GM21367 (cell line): ENCODE results near the gene MOSPD2.

Experiments
- ATAC-seq: cut with Tn5 transposase; IDR thresholded peaks from one replicate; pipeline ENCODE4 v1.9.1; 2021; ENCODE audit not compliant: unreplicated experiment

The MOSPD2 gene

DNA sequence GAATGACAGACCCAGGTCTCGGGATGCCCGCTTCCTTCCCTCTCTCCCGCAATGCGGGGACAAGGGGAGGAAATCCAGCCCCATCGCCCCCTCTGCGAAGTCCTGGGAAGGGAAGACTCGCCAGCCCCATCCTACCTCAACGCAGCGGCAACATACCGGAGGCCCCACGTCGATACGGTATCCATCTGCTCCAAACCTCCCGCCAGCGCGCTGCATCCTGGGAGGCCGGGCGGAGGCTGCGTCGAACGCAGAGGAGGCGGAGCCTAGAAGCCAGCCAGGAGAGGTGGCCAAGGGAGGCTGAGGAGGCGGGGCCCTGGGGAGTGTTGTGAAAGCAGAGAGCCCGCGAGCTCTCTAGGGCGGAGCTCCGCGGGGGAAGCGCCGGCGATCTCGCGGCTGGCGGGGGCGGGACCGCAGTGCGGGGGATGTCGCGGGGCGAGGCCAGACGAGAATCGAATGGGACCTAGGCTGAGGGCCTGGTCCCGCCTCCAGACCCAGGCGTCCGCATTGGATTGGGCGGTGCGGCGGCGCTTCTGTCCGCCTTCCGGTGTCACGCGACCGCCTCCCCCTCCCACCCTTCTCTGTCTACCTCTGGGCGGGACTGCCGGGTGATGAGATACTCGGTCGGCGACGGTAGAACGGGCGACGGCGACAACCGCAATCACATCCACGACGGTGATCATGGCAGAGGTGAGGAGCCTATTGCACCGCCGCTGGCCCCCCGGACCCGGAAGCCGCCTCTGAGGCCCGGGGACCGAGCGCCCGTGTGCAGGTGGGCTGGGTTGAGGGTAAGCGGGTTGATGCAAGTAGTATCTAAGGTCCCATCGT is at the start of gene MOSPD2, which contains the start of gene FANCB:
MOSPD2 (plus strand) TSS at position 571 of the 825 bp plus-strand sequence; CDS start at position 679, 108 bp downstream.
FANCB (minus strand) TSS at position 219 of the 825 bp plus-strand sequence. CDS start 7,559 bp downstream, outside the sequence.
- ATAC-seq, result peak; percentile 94

DNA sequence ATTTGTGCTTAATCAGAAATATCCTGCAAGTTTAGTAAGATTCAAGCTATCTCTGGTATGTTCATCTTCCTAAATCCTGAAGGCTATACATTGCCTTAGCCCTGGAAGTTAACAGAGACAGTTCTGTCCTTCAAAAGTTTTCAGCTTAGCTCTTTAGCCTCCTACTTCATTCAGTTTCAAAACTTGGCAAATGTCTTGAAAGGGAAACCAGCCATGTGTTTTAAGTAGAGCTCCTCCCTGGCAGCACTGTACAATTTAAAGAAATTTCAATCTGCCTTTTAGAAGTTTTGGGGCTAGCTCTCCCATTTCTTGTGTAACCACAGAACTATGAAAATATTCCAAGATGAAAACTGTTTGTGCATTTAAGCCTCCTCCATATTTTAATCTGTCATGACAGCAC is 47.4 kb upstream of the MOSPD2 start:
- no peak for ATAC-seq

DNA sequence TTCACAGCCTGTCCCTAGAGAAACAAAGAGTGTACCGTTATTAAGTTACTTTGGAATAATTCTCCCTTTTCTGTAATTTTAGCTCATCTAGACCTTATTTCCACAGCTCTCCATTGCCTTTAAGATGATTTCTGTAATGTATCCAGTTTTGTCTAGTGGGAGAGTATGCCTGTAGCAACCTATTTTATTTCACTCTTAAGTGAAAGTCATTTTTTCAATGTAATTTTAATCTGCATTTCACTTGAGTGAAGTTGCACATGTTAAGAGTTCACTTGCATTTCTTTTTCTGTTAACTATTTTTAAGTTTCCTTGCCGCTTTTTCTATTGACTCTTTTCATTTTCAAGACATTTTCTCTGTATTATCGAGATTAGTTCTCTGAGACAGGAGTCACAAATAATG is 46.9 kb upstream of the MOSPD2 start:
- ATAC-seq, result no peak

DNA sequence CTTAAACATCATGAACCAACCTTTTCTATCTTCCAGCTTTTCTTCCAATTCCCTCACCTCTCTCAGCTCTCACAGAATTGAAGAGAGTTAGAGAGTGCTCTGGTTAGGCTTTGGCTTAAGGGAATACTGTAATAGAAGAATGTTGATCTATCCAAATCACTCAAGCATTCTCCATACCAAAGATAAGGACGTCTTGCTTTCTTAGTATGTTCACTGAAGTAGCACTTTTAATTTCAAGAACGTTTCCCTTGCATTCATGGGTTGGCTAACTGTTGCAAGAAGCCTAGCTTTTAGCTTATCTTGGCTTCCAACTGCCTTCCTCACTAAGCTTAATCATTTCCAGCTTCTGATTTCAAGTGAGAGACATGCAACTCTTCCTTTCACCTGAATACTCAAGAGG is 43.6 kb upstream of the MOSPD2 start:
- ATAC-seq, result no peak

DNA sequence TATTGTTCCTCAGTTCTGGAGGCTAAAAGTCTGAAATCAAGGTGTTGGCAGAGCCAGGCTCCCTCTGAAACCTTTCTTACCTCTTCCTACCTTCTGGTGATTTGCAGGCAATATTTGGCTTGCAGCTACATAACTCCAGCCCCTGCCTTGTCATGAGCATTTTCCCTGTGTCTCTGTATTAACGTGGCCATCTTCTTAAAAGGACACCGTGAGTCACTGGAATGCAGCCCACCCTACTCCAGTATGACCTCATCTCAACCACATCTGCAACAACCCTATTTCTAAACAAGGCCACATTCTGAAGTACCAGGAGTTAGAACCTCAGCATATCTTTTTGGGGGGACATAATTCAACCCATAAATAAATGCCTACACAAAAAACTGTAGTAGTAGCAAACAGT is 41.1 kb upstream of the MOSPD2 start:
- ATAC-seq, result no peak

DNA sequence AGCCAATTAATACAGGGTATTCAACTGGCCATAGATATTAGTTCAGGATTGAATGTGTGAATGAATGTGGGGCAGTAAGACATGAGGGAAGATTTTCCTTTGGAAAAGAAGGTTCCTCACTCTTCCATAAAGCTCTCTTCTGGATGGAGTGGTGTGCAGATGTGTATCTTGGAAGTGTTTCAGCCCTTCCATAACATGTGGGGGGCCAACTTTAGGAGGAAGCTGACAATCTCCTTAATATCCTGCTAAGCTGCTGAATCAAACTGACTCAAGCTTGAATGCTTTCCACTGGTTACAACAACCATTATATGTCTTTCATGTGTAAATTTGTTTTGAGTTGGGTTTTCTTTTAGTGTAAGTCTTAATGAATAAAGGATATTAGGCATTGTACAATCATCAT is 40.6 kb upstream of the MOSPD2 start:
- no peak for ATAC-seq

DNA sequence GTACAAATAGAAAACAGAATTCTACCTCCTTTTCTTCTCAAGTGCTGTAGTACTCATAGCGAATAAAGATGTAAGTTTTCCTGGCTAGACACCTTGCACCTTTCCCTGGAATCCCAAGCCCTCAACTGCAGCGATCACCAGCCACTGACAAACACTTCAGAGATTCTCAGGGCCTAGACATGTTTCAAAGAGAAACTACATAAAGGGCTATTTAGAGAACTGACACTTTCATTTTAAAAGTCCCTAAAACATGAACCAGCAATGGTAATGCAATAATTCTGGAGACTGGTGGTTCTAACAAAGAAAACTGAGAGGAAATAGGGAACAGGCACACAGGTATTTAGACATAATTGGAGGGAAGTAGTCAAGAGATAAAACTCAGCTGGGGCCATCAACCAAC is 36.1 kb upstream of the MOSPD2 start:
- ATAC-seq, result no peak

DNA sequence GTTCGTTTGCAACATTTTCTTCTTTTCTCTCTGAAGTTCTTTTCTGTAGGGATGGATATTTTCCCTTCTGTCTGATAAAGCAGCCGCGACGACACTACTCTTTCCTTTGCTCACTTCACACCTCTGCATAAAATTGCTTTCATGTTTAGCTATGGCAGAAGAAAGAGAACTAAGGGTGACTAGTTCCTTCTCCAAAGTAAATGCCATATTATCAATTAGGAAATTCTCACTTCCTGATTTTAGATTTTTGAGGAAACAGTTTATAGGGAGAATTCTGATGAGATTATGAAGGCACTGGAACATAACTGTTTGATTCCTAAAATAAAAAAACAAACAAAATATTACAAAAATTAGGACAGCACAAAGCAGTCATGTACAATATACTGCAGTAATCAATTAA is 29.6 kb upstream of the MOSPD2 start:
- no peak for ATAC-seq

DNA sequence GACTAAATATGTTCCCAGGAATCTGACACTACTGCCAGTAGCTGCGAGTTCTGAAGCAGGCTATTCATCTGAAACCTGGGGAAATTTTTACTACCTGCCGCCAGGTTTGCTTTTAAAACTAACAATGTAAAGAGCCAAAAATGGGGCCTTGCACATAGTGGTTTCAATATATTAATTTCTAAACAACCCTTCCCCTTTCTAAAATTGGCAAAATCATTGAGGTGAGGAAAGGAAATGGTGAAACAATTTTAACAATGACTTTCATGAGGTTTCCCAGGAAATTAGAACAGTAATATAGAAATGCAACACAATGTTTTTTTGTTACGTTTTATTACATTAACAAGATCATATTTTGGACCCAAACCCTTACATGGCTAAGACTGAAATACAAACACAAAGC is 21.7 kb upstream of the MOSPD2 start:
- ATAC-seq, result no peak

DNA sequence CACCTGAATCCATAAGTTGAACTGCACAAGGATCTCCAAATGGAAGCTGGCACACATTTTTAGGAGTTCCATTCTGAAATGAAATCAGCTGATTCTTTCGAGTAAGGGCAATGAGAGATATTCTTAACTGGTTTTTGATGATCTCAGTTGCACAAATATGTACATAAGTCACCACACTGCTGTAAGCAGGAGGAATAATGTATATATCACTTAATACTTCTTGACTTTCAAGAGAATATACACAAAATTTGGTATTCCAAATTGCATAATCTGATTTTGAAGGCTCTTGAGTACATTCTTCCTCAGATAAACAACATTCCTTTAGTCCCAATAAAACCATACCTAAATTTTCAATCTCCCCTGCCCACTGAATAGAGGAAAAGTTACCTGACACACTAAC is 8.6 kb upstream of the MOSPD2 start:
- no peak for ATAC-seq

DNA sequence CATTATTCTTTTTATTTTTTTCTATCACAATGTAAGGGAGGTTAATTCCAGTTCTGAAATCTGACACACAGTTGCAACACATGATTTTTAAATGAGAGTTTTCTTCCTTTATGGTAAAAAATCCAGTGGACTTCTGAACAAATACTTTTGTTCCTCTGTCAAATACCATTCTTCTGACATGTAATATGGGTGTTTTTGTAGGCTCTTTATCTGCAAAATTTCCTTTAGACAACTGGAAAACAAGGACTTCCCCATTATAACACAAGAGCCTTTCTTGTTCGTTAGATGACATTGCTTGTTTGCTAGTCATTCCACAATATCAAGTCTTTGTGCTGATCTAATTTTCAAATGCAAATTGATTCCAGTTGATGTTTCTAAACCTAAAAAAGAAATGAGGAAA is 8.0 kb upstream of the MOSPD2 start:
- ATAC-seq, result no peak

DNA sequence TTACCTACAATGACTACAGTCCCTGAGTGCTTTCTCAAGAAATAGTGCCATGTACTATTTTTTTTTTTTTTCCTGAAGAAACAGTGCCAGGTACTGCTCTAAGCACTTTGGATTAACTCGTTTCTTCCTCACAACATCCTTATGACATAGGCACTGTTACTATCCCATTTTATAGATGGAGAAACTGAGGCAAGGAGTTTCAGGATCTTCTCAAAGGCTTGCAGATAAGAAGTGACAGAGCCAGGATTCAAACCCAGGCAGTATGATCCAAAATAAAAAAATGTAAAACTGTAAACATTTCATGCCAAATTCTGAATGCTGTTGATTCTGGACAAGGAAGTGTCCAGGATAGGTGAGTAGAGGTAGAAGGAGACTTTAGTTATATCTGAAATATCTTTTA is 1.5 kb upstream of the MOSPD2 start:
- no peak for ATAC-seq

DNA sequence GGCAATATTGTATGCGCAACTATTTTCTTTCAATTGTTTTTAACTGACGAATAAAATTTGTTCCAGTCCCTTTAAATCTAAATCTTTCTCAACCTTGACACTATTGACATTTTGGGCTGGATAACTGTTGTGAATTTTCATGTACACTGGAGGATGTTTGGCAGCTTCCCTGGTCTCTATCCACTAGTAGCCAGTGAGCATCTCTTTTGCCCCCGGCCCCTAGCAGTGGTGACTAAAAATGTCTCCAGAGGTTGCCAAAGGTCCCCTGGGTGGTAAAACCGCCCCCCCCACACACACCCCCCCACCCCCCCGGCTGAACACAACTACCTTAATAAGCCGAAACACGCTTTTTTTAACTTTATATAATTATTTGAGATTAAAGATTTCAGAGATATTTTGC is 866 bp upstream of the MOSPD2 start:
- no peak for ATAC-seq

DNA sequence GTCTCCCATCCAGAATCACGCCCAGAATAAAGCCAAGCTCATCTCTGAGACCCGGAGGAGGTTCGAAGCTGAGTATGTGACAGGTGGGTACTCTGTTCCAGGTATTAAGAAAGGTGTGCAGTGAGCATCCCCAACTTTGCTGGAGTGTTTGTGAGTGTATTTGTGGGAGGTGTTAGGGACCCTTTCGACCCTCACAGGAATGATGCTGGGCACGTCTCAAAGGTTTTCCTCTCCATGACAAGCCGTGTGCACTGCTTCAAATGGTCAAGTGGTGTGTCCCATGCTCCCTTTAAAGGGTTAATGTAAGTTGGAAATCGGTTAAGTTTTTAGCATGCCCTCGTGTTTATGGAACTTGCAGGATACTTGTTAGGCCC is 442 bp downstream of the MOSPD2 start:
- ATAC-seq, result no peak

DNA sequence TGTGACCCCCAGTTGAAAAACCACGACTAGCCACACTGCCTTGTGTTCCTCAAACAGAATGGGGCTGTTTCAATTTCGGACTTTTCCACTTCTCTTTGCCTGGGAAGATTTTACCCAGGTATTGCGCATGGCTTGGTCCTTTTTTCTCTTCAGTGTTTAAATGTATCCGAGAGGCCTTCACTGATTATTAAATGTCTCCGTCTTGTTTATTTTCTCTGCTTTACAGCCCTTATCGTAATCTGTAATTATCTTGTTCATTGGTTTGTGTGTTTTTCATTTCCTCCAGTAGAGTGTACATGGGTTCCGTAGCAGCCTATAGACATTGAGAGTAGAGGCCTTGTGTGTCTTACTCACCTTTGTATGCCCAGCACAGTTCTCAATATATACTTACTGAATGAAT is 2.4 kb downstream of the MOSPD2 start:
- no peak for ATAC-seq

DNA sequence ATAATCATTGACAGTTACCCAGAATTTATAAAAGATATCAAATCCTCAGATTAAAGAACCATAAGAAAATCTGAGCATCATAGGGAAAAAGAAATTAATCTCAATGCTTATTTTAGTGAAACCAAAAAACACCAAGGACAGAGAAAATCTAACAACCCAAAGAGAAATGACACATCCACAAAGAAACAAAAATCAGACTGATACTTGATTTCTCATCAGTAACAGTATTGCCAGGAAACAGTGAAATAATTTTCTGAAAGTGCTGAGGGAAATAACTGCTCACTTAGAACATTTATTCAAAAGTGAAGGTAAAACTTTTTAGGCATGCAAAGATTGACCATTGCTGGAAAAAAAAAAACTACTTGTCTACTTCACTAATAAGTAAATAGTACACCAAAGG is 10.6 kb downstream of the MOSPD2 start:
- no peak for ATAC-seq

DNA sequence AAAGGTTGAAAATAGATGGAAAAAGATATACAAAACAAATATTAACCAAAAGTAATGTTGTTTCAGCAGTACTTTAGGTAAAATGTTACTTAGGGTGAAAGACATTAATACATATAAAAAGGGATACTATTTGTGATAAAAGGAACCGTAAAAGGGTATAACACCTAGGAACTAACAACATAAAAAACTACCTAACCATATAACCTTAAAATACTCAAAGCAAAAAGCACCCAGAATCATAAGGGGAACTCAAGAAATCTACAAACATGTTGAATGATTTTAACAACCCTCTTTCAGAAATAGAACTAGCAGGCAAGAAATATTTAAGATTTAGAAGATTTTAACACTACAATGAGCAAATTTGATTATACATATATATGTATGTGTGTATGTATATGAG is 11.5 kb downstream of the MOSPD2 start:
- no peak for ATAC-seq

DNA sequence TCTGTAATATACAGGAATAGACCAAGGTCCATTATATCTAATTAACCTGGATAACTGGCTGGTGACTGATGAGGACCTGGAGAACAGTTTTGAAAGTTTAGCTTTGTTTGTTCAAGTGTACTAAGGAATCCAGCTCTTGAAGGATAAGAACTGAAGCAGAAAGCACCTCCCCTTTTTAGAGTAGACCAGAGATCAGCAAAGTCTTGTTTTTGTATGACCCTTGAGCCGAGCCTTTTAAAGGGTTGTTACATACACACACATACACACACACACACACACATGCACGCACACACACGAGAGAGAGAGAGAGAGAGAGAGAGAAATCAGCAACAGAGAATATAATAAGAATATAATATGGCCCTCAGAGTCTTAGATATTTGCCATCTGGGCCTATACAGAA is 13.0 kb downstream of the MOSPD2 start:
- ATAC-seq, result no peak

DNA sequence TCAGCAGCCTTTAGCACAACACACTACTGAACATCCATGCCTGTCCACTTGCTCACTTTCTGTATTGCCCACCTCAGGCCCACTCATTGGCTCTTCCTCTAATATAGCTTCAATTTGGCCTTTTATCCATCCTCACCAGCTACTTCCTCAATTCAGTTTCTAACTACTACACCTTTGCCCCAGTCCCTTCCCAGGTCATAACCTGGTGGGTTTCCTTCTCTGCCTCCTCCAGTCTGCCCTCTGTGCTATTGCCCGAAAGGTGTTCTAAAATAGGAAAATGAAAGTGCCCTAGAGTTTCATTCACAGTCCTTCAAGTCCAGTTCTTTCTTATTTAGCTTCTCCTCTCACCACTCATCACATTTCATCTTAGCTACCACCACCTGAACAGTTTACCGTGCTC is 23.1 kb downstream of the MOSPD2 start:
- ATAC-seq, result no peak

DNA sequence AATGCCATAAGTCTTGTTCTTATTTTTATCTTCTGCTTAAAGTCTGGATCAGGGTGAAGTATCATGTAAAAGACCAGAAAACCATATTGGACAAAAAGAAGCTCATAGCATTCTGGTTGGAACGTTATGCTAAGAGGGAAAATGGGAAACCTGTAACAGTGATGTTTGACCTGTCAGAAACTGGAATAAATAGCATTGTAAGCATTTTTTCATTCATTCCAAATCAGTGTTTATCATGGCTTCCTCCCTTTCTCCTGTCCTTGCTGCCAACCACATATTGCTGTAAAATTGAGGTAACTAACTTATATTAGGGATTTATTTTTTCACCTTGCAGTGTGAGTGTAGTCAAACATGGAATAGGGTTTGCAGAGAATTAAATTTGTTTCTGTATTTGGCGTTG is 23.8 kb downstream of the MOSPD2 start:
- no peak for ATAC-seq

DNA sequence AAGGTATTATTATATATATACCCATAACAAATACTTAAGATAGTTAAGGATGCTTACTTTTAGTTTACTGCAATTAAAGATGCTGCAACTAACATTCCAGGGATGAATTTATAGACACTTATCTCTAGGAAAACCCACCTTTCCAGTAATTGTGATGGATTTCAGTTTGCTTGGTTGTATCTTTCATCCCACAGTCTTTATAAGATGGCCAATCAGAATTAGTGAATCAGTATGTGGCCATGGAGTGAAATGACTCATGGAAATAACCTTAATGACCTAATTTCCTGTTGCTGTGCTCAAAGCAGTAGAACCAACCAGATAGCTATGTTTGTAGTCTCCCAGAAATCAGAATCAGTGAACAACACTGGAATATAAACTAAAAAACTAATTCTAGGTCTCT is 26.4 kb downstream of the MOSPD2 start:
- ATAC-seq, result peak; percentile 64

DNA sequence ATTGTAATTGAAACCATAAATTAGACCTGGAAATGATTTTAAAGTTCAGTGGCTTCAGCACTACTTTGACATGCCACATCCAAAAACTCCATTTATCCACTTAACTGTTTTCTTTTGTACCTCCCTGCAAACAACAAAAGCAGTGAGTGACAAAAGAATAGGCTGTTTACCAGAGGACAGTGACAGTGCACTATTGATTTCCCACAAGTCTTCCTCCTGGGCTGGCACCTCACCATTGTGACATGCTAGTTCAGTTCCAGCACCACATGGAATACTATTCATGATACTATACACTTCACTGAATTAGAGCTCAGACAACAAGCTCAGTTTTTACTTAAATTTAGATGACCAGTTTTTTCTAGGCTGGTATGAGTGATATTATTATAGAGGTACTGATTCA is 29.3 kb downstream of the MOSPD2 start:
- ATAC-seq, result no peak

DNA sequence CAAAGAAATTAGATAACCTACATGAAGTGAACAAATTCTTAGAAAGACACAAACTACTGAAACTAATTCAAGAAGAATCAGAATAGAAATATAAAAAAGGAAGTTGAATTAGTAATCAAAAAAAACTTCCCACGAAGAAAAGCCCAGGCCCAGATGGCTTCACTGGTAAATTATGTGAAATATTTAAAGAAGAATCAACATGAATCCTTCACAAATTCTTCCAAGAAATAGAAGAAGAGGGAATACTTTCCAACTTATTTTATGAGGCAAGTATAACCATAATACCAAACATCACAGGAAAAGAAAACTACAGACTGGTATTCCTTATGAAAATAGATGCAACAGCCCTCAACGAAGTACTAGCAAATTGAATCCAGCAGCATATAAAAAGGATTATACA is 30.7 kb downstream of the MOSPD2 start:
- ATAC-seq, result no peak
